Vagina (tissue), 2 donors: ENCODE data around the gene ANO7. TPM values are rescaled to one million over a fixed set of nuclear protein-coding genes. Genes with fewer than 3 reads are reported as not detected.

ENCODE experiments used
- DNase-seq, 2 donors: peaks; one replicate each; pipeline ENCODE4 v3.0.0-alpha.2; 2017; ENCODE audit errors: extremely low spot score in 2 of 2
- H3K27ac ChIP-seq: fragments of 200-600 bp; sonication (generic); one replicate; pipeline ENCODE4 v1.5.1; 2019
- H3K27me3 ChIP-seq: fragments of 200-600 bp; sonication (generic); one replicate; pipeline ENCODE4 v1.5.1; 2019
- H3K36me3 ChIP-seq, 2 donors: fragments of 200-600 bp; sonication (generic); one replicate each; pipeline ENCODE4 v1.5.1; 2017 to 2019
- H3K4me1 ChIP-seq: fragments of 200-600 bp; sonication (generic); one replicate; pipeline ENCODE4 v1.5.1; 2019
- H3K4me3 ChIP-seq, 2 donors: fragments of 200-600 bp; sonication (generic); 1 replicate in 1 of 2; 2 replicates in 1 of 2; pipeline ENCODE4 v1.5.1; 2016 to 2019
- H3K9me3 ChIP-seq: fragments of 200-600 bp; sonication (generic); one replicate; pipeline ENCODE4 v1.5.1; 2019
- CTCF ChIP-seq, 3 experiments: fragments of 450-650 bp in 2 of 3; fragments of 200-600 bp in 1 of 3; sonication (generic) in 1 of 3; IDR thresholded peaks; one replicate each; pipeline ENCODE4 v1.5.1; 2017 to 2019; ENCODE audit warnings: antibody characterized with exemption in 3 of 3, mild to moderate bottlenecking in 2 of 3, moderate library complexity in 2 of 3
- POLR2A ChIP-seq, 2 donors: fragments of 450-650 bp; IDR thresholded peaks; one replicate each; pipeline ENCODE4 v1.6.1; 2017; ENCODE audit warnings: antibody characterized with exemption in 2 of 2, mild to moderate bottlenecking in 2 of 2, moderate library complexity in 2 of 2
- POLR2AphosphoS5 ChIP-seq, 2 donors: sonication (generic); formaldehyde crosslinking; IDR thresholded peaks; one replicate each; pipeline ENCODE4 v1.9.0; 2017; ENCODE audit warnings: antibody characterized with exemption in 2 of 2, mild to moderate bottlenecking in 2 of 2, low read depth in 1 of 2; ENCODE audit not compliant: insufficient read depth in 1 of 2
- intact Hi-C: fragments of 100-400 bp; cut with DNase I; formaldehyde crosslinking; loops from one replicate; pipeline ENCODE4 v1.15.1; 2023
- total RNA-seq: library from RNA; depleted of rRNA; stranded (reverse); fragments of >200 nt; gene quantifications from one replicate; pipeline ENCODE4 v1.2.3, GENCODE V29; 2016

The ANO7 gene
- total RNA-seq, 1 donor from 2014 or later: 0.98 TPM

- H3K36me3 ChIP-seq: peaks cover 0 to 18% of the 10 kb centered on the region in 2 donors
- peaks cover 18% of the 10 kb centered on the region for H3K4me1 ChIP-seq
- no peak overlapping the region for H3K27ac ChIP-seq
- DNase-seq: no peak
- no peaks in the 10 kb centered on the region for H3K9me3 ChIP-seq
- H3K27me3 ChIP-seq: no peaks in the 10 kb centered on the region
- TF ChIP-seq CTCF (IDR thresholded peaks at IDR 0.05) (no peak), POLR2A (IDR thresholded peaks at IDR 0.05) (no peak), POLR2AphosphoS5 (IDR thresholded peaks at IDR 0.05; ENCODE audit: insufficient read depth in 1 of 2, low read depth in 1 of 2) (no peak)
- no peak overlapping the region for H3K4me3 ChIP-seq
- intact Hi-C loops: no loop called here
Observed at GRCh38 chr2:241154915-241155314, 33.6 kb upstream of the ANO7 start.

GRCh38 chr2:241155936-241156335 is 32.5 kb upstream of the ANO7 start:
- no peak overlapping the region for H3K4me3 ChIP-seq
- DNase-seq: no peak
- intact Hi-C loops: no loop called here
- H3K27me3 ChIP-seq: no peaks in the 10 kb centered on the region
- peaks cover 0 to 20% of the 10 kb centered on the region in 2 donors for H3K36me3 ChIP-seq
- TF ChIP-seq POLR2A (IDR thresholded peaks at IDR 0.05): no peak
- no peak for TF ChIP-seq POLR2AphosphoS5 (IDR thresholded peaks at IDR 0.05; ENCODE audit: insufficient read depth in 1 of 2, low read depth in 1 of 2)
- TF ChIP-seq CTCF (IDR thresholded peaks at IDR 0.05): no peak
- peaks cover 15% of the 10 kb centered on the region for H3K4me1 ChIP-seq
- H3K27ac ChIP-seq: no peak overlapping the region
- H3K9me3 ChIP-seq: no peaks in the 10 kb centered on the region

GRCh38 chr2:241156971-241157441 is 31.5 kb upstream of the ANO7 start:
- Histone ChIP-seq H3K4me3 (no peak overlapping the region), H3K27ac (no peak overlapping the region), H3K9me3 (no peaks in the 10 kb centered on the region), H3K27me3 (no peaks in the 10 kb centered on the region), H3K4me1 (peaks cover 10% of the 10 kb centered on the region), H3K36me3 (peaks cover 0 to 20% of the 10 kb centered on the region in 2 donors)
- no peak for TF ChIP-seq POLR2AphosphoS5 (IDR thresholded peaks at IDR 0.05; ENCODE audit: insufficient read depth in 1 of 2, low read depth in 1 of 2)
- TF ChIP-seq POLR2A (IDR thresholded peaks at IDR 0.05): no peak
- TF ChIP-seq CTCF (IDR thresholded peaks at IDR 0.05): no peak
- intact Hi-C loops: no loop called here
- no peak for DNase-seq

GRCh38 chr2:241157841-241158545 is 30.5 kb upstream of the ANO7 start:
- no peak for TF ChIP-seq POLR2A (IDR thresholded peaks at IDR 0.05)
- TF ChIP-seq CTCF (IDR thresholded peaks at IDR 0.05): no peak
- no peak for TF ChIP-seq POLR2AphosphoS5 (IDR thresholded peaks at IDR 0.05; ENCODE audit: insufficient read depth in 1 of 2, low read depth in 1 of 2)
- Histone ChIP-seq H3K9me3 (no peaks in the 10 kb centered on the region), H3K36me3 (peaks cover 0 to 20% of the 10 kb centered on the region in 2 donors), H3K4me1 (peaks cover 16% of the 10 kb centered on the region), H3K27ac (no peak overlapping the region), H3K4me3 (no peak overlapping the region), H3K27me3 (no peaks in the 10 kb centered on the region)
- DNase-seq: no peak
- intact Hi-C loops: no loop called here

- Histone ChIP-seq H3K4me1 (peaks cover 19% of the 10 kb centered on the region), H3K36me3 (peaks cover 0 to 26% of the 10 kb centered on the region in 2 donors), H3K9me3 (no peaks in the 10 kb centered on the region), H3K27me3 (no peaks in the 10 kb centered on the region), H3K4me3 (no peak overlapping the region), H3K27ac (no peak overlapping the region)
- no peak for DNase-seq
- TF ChIP-seq POLR2AphosphoS5 (IDR thresholded peaks at IDR 0.05; ENCODE audit: insufficient read depth in 1 of 2, low read depth in 1 of 2) (no peak), CTCF (IDR thresholded peaks at IDR 0.05) (no peak), POLR2A (IDR thresholded peaks at IDR 0.05) (no peak)
- intact Hi-C loops: no loop called here
Observed at GRCh38 chr2:241158546-241158900, 30.0 kb upstream of the ANO7 start.
